SU-DHL-6 (cell line): ENCODE data around the gene CNNM1.

Experiments used
- H2AFZ ChIP-seq: fragments of 200-600 bp; sonication (generic); 2 replicates; pipeline ENCODE4 v1.6.1; 2014; ENCODE audit warnings: low read depth, mild to moderate bottlenecking, moderate library complexity, mixed read lengths, antibody characterized with exemption, low read length; ENCODE audit not compliant: severe bottlenecking
- H3F3A ChIP-seq: fragments of 200-600 bp; shearing (Covaris generic); 2 replicates; pipeline ENCODE4 v1.6.0; 2016; ENCODE audit warnings: antibody characterized with exemption, mild to moderate bottlenecking; ENCODE audit not compliant: insufficient read depth
- H3K27ac ChIP-seq: fragments of 200-600 bp; sonication (generic); 2 replicates; pipeline ENCODE4 v1.5.1; 2016; ENCODE audit warnings: low read depth, mild to moderate bottlenecking, low read length, moderate library complexity, mixed read lengths
- H3K27me3 ChIP-seq: fragments of 200-600 bp; sonication (generic), shearing (Covaris generic); 2 replicates; pipeline ENCODE4 v1.6.0; 2014; ENCODE audit warnings: mild to moderate bottlenecking, low read length
- H3K36me3 ChIP-seq: fragments of 200-600 bp; sonication (generic); 2 replicates; pipeline ENCODE4 v1.6.1; 2014; ENCODE audit warnings: mild to moderate bottlenecking, low read length, mixed read lengths
- H3K4me2 ChIP-seq: fragments of 300-600, 200-600 bp; shearing (Covaris generic), sonication (generic); 2 replicates; pipeline ENCODE4 v1.6.0; 2014; ENCODE audit warnings: low read length, low read depth, mild to moderate bottlenecking; ENCODE audit not compliant: poor library complexity, severe bottlenecking
- H3K4me3 ChIP-seq: fragments of 200-600 bp; sonication (generic); 2 replicates; pipeline ENCODE4 v1.5.1; 2014; ENCODE audit warnings: antibody characterized with exemption, low read length, mild to moderate bottlenecking, mixed read lengths; ENCODE audit not compliant: insufficient read depth, poor library complexity, severe bottlenecking
- H3K79me2 ChIP-seq: fragments of 200-600 bp; sonication (generic); 2 replicates; pipeline ENCODE4 v1.6.1; 2014; ENCODE audit warnings: mild to moderate bottlenecking, low read length, moderate library complexity; ENCODE audit not compliant: insufficient read depth
- H3K9ac ChIP-seq: fragments of 200-600 bp; sonication (generic); 2 replicates; pipeline ENCODE4 v1.7.0; 2014; ENCODE audit warnings: mild to moderate bottlenecking, low read length
- H3K9me2 ChIP-seq: fragments of 200-600 bp; sonication (generic); replicated peaks from 2 replicates; pipeline ENCODE4 v1.6.1; 2014; ENCODE audit warnings: low read length; ENCODE audit not compliant: insufficient read depth
- H3K9me3 ChIP-seq: fragments of 200-600 bp; sonication (generic); 2 replicates; pipeline ENCODE4 v1.6.1; 2014; ENCODE audit warnings: low read length, mixed read lengths; ENCODE audit not compliant: insufficient read depth
- H4K20me1 ChIP-seq: fragments of 200-600 bp; sonication (generic); 2 replicates; pipeline ENCODE4 v1.6.1; 2014; ENCODE audit warnings: low read depth, mild to moderate bottlenecking, antibody characterized with exemption, low read length, moderate library complexity, mixed read lengths
- EZH2phosphoT487 ChIP-seq: fragments of 200-600 bp; sonication (generic), shearing (Covaris generic); conservative IDR thresholded peaks from 2 replicates; pipeline ENCODE4 v1.6.1; 2018; ENCODE audit warnings: mild to moderate bottlenecking, antibody characterized with exemption, low read length, moderate library complexity, mixed read lengths
- TF ChIP-seq, protein P1 (sequence below): fragments of 200-600 bp; sonication (generic); IDR thresholded peaks from one replicate; pipeline ENCODE4 v1.5.1; 2017; ENCODE audit warnings: antibody characterized with exemption, mild to moderate bottlenecking, low read length, moderate library complexity; ENCODE audit not compliant: insufficient read depth, poor library complexity, severe bottlenecking

The CNNM1 gene

DNA sequence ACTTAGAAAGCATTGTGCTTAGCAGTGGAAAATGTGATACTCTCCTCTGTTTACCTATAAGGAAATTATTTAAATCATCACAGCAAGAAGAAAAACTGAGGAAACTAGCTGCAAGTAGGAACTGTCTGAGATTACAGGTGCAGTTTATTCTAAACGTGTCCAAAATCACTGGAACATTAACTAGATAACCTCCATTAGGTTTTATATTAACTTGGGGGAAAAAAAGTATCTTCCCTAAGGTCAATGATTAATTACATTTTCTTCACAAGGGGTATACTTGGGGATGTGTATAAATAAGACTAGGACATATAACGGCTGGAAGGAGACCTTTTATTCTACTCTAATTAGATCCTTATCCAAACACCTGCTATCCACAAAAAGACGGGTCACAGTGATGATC lies 97.5 kb downstream of the CNNM1 start:
- Histone ChIP-seq H3K79me2 (peaks cover 47% of the 10 kb centered on the region), H3K27ac (no peak overlapping the region), H4K20me1 (no peaks in the 10 kb centered on the region), H3K9me3 (no peaks in the 10 kb centered on the region), H3F3A (0 out of 2 replicates have a peak, but pooled peaks cover 3% of the 10 kb centered on the region), H3K4me2 (no peak overlapping the region), H3K4me3 (no peak overlapping the region), H3K27me3 (no peaks in the 10 kb centered on the region), H3K36me3 (no peaks in the 10 kb centered on the region), H3K9me2 (no peaks in the 10 kb centered on the region), H2AFZ (no peak overlapping the region), H3K9ac (no peak overlapping the region)
- TF ChIP-seq, protein P1, sequence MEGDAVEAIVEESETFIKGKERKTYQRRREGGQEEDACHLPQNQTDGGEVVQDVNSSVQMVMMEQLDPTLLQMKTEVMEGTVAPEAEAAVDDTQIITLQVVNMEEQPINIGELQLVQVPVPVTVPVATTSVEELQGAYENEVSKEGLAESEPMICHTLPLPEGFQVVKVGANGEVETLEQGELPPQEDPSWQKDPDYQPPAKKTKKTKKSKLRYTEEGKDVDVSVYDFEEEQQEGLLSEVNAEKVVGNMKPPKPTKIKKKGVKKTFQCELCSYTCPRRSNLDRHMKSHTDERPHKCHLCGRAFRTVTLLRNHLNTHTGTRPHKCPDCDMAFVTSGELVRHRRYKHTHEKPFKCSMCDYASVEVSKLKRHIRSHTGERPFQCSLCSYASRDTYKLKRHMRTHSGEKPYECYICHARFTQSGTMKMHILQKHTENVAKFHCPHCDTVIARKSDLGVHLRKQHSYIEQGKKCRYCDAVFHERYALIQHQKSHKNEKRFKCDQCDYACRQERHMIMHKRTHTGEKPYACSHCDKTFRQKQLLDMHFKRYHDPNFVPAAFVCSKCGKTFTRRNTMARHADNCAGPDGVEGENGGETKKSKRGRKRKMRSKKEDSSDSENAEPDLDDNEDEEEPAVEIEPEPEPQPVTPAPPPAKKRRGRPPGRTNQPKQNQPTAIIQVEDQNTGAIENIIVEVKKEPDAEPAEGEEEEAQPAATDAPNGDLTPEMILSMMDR, result no peak
- TF ChIP-seq EZH2phosphoT487, result no peak

DNA sequence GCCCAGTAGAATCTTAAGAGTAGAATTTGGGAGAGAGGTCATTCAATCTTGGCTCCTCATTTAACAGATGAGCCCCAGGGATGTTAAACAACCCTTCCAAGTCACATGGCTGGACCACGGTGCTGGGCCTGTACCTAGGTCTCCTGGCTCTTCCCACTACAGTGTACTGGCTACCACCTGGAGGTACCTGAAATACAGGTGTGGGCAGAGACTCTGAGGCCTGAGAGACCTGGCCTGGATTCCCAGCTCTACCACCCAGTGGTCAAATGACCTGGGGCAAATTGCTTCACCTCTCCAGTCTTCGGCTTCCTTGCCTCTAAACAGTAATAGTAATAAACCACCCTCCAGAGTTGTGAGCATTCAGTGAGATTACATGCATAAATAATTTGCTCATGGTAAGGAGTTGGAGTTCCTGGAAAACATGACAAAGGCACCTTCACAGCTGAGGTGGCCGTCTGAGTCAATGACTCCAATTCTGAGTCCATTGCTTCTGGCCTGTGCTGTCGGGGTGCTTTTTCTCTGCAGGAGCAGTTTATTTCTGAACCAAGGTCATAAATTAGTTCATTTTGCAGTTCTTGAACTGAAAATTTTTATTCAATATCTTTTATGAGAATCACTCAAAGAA lies 98.5 kb downstream of the CNNM1 start:
- Histone ChIP-seq H3K36me3 (no peaks in the 10 kb centered on the region), H3K79me2 (peaks cover 47% of the 10 kb centered on the region), H3K9me3 (no peaks in the 10 kb centered on the region), H3K4me2 (no peak overlapping the region), H3K9me2 (no peaks in the 10 kb centered on the region), H3K27ac (no peak overlapping the region), H3F3A (0 out of 2 replicates have a peak, but pooled peaks cover 3% of the 10 kb centered on the region), H3K9ac (no peak overlapping the region), H3K27me3 (no peaks in the 10 kb centered on the region), H2AFZ (no peak overlapping the region), H3K4me3 (no peak overlapping the region), H4K20me1 (no peaks in the 10 kb centered on the region)
- TF ChIP-seq EZH2phosphoT487, result no peak
- TF ChIP-seq, protein P1, result no peak

DNA sequence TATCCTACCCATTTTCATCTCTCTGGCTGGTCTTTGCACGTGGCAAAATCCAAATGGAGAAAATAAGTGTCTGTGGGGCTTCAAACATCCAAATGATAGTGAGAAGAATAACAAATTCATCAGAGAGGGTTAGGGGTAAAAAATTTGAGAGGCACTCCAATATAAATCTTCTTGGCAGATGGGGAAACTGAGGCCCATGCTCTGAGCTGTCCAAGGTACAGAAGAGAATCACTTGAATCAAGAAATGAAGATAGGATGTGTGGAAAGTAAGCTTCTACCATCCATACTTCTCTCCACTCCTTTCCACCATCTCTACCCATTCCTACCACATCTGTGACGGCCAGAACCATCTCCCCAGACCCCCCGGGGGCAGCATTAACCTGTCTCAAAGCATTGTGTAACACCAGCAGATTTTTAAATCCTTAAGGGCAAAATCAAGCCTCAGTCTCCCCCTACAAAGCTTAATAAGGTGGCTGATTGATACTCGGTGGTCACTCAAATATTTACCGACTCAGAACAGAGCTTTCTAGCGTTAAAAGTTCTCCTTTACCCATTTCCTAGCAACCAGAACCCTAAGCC lies 100.5 kb downstream of the CNNM1 start:
- TF ChIP-seq EZH2phosphoT487, result no peak
- TF ChIP-seq, protein P1, result no peak
- Histone ChIP-seq H3F3A (0 out of 2 replicates have a peak, but pooled peaks cover 3% of the 10 kb centered on the region), H3K9ac (peak overlapping the region; percentile 78), H3K4me3 (peak overlapping the region; percentile 73), H3K9me3 (no peaks in the 10 kb centered on the region), H3K27ac (no peak overlapping the region), H4K20me1 (no peaks in the 10 kb centered on the region), H3K27me3 (no peaks in the 10 kb centered on the region), H3K36me3 (no peaks in the 10 kb centered on the region), H3K4me2 (peak overlapping the region; percentile 67), H3K79me2 (peaks cover 44% of the 10 kb centered on the region), H3K9me2 (no peaks in the 10 kb centered on the region), H2AFZ (peak overlapping the region; percentile 49)
